Measurements from ENCODE around the gene UBL4A. TPM values are rescaled to one million over a fixed set of nuclear protein-coding genes. Genes with fewer than 3 reads are reported as not detected.
A peak's percentile ranks its signal among the peaks of the same experiment; 100 is the strongest.

UBL4A gene
- total RNA-seq, 1 experiment from 2014 or later = 30.4 TPM

DNA sequence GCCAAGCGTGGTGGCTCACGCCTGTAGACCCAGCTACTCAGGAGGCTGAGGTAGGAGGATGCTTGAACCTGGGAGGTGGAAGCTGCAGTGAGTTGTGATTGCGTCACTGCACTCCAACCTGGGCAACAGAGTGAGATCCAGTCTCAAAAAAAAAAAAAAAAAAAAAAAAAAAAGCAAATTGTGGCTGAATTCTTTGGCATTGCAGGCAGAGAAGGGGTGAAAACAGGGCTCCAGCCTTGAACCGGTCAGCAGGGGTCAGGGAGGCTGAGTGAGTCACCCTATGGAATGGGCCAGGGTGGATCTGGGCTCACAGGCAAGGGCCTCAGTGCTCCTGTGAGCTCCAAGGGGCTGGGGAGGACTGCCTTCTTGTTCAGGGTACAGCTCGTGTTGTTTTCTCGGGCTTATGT is 42.8 kb upstream of the UBL4A start:
- no peak for DNase-seq (ENCODE audit: low spot score)
- BruUV-seq (replicated peaks) = no TSS peak
- Histone ChIP-seq H3K4me3 (ENCODE audit: low read depth, low read length, poor library complexity, severe bottlenecking) (no peak overlapping the region), H3K27me3 (replicated peaks; ENCODE audit: insufficient read depth, low read depth, low read length, poor library complexity) (no peaks in the 10 kb centered on the region), H3K36me3 (ENCODE audit: insufficient read depth, low read length, poor library complexity, severe bottlenecking) (peaks cover 13% of the 10 kb centered on the region), H3K27ac (ENCODE audit: low read depth, low read length, poor library complexity, severe bottlenecking) (no peak overlapping the region), H3K4me1 (ENCODE audit: insufficient read depth, low read length, poor library complexity, severe bottlenecking) (peaks cover 9% of the 10 kb centered on the region), H3K9me3 (ENCODE audit: low read depth, low read length, poor library complexity, severe bottlenecking) (no peaks in the 10 kb centered on the region)
- intact Hi-C loops (cut with micrococcal nuclease; ENCODE audit: unreplicated experiment) = no loop called here
- ChIA-PET CTCF (no interaction called here), POLR2A (ENCODE audit: low non-redundant PET) (no interaction called here)
- TF ChIP-seq, protein P1, sequence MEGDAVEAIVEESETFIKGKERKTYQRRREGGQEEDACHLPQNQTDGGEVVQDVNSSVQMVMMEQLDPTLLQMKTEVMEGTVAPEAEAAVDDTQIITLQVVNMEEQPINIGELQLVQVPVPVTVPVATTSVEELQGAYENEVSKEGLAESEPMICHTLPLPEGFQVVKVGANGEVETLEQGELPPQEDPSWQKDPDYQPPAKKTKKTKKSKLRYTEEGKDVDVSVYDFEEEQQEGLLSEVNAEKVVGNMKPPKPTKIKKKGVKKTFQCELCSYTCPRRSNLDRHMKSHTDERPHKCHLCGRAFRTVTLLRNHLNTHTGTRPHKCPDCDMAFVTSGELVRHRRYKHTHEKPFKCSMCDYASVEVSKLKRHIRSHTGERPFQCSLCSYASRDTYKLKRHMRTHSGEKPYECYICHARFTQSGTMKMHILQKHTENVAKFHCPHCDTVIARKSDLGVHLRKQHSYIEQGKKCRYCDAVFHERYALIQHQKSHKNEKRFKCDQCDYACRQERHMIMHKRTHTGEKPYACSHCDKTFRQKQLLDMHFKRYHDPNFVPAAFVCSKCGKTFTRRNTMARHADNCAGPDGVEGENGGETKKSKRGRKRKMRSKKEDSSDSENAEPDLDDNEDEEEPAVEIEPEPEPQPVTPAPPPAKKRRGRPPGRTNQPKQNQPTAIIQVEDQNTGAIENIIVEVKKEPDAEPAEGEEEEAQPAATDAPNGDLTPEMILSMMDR (conservative IDR thresholded peaks at IDR 0.05; ENCODE audit: low read depth, low read length) = no peak
- TF ChIP-seq EZH2 (IDR thresholded peaks at IDR 0.05; ENCODE audit: borderline replicate concordance, low read depth, low read length, poor library complexity, severe bottlenecking) = no peak

DNA sequence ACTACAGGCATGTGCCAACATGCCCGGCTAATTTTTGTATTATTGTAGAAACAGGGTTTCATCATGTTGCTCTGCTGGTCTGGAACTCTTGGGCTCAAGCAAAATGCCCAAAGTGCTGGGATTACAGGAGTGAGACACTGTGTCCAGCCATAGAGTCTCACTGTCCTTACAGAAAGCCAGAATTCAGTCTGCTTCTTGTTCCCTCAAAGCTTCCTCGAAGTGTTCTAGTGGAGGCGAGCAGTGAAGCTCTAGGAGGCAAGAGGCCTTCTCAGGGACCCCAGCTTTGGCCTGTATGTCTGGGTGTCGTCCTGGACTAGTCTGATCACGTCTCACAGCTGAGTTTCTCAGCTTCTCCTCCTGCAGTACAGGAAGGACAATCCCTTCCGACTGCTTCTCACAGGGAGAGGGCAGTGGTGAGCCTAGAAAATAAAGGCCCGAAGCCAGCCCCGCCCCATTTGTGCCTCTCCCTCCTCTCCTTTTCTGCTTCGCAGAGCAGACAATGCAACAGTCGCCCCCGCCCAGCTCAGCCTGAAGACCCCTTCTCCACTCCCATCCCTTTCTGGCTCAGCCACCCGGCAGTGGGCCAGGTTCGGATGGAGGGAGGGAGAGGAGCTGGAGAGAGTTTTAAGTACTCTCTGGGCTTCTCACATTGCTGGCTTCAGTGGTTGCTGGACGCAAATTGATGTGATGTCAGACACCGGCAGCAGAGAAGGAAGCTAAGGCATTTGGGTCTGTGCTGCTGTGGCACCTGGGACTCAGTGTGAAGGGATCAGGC is 40.7 kb upstream of the UBL4A start:
- intact Hi-C loops (cut with micrococcal nuclease; ENCODE audit: unreplicated experiment) = no loop called here
- Histone ChIP-seq H3K27me3 (replicated peaks; ENCODE audit: insufficient read depth, low read depth, low read length, poor library complexity) (no peaks in the 10 kb centered on the region), H3K27ac (ENCODE audit: low read depth, low read length, poor library complexity, severe bottlenecking) (peak overlapping the region; percentile 50), H3K36me3 (ENCODE audit: insufficient read depth, low read length, poor library complexity, severe bottlenecking) (no peaks in the 10 kb centered on the region), H3K9me3 (ENCODE audit: low read depth, low read length, poor library complexity, severe bottlenecking) (no peaks in the 10 kb centered on the region), H3K4me1 (ENCODE audit: insufficient read depth, low read length, poor library complexity, severe bottlenecking) (peaks cover 9% of the 10 kb centered on the region), H3K4me3 (ENCODE audit: low read depth, low read length, poor library complexity, severe bottlenecking) (peak overlapping the region; percentile 17)
- peak; percentile 82 for DNase-seq (ENCODE audit: low spot score)
- CTCF ChIA-PET = interaction anchor here (0.6 to 1.4 kb wide), 3 partner anchors 10 to 154 kb away, joined by 3 to 4 read pairs (median 3); partner anchors contain the start of gene FAM3A
- BruUV-seq (replicated peaks) = no TSS peak
- POLR2A ChIA-PET (ENCODE audit: low non-redundant PET) = interaction anchor here (0.6 kb wide), 1 partner anchor 130 kb away, joined by 3 read pairs; no protein-coding TSS in a partner anchor
- TF ChIP-seq, protein P1 (conservative IDR thresholded peaks at IDR 0.05; ENCODE audit: low read depth, low read length) = peak; percentile 57
- TF ChIP-seq EZH2 (IDR thresholded peaks at IDR 0.05; ENCODE audit: borderline replicate concordance, low read depth, low read length, poor library complexity, severe bottlenecking) = no peak

DNA sequence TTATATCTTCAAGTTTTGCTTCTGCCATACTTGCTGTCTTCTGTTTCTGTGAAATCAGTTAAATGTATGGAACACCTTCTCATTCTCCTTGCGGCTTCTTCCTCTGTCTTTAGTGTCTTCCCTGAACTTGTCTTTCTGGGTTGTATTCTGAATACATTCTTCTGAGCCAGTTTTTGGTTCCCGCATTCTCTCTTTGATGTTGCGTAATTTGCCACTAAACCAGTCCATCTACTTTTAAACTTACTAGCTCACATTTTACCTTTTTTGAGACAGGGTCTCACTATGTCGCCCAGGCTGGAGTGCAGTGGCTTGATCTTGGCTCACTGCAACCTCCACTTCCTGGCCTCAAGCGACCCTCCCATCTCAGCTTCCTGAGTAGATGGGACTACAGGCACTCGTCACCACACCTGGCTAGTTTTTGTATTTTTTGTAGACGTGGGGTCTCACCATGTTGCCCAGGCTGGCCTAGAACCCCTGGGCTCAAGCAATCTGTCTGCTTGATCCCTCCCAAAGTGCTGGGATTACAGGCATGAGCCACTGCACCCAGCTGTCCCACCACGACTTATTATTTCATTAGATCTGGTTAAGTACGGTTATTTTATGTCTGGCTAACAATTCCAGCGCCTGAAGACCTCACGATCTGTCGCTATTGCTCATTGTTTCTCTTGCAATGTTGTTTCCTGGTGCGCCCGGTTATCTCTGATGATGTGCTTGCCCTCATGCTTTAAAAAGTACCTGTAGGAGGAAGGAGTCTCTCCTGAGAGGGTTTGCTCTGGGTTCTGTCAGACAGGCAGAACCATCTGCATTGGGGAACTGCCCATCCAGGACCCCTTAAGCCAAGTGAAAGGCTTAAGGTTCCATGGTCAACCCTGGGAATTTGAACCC is 39.4 kb upstream of the UBL4A start:
- H3K27ac ChIP-seq (ENCODE audit: low read depth, low read length, poor library complexity, severe bottlenecking) = no peak overlapping the region
- H3K36me3 ChIP-seq (ENCODE audit: insufficient read depth, low read length, poor library complexity, severe bottlenecking) = no peaks in the 10 kb centered on the region
- no peaks in the 10 kb centered on the region for H3K27me3 ChIP-seq (replicated peaks; ENCODE audit: insufficient read depth, low read depth, low read length, poor library complexity)
- peaks cover 9% of the 10 kb centered on the region for H3K4me1 ChIP-seq (ENCODE audit: insufficient read depth, low read length, poor library complexity, severe bottlenecking)
- no peaks in the 10 kb centered on the region for H3K9me3 ChIP-seq (ENCODE audit: low read depth, low read length, poor library complexity, severe bottlenecking)
- TF ChIP-seq, protein P1 (conservative IDR thresholded peaks at IDR 0.05; ENCODE audit: low read depth, low read length) = no peak
- BruUV-seq (replicated peaks) = no TSS peak
- intact Hi-C loops (cut with micrococcal nuclease; ENCODE audit: unreplicated experiment) = no loop called here
- no peak for DNase-seq (ENCODE audit: low spot score)
- POLR2A ChIA-PET (ENCODE audit: low non-redundant PET) = no interaction called here
- no peak overlapping the region for H3K4me3 ChIP-seq (ENCODE audit: low read depth, low read length, poor library complexity, severe bottlenecking)
- CTCF ChIA-PET = no interaction called here

Measured in A673 (cell line).